CD4-positive, alpha-beta T cell (primary cell): ENCODE results near the gene ZNF444. TPM values are rescaled to one million over a fixed set of nuclear protein-coding genes. Genes with fewer than 3 reads are reported as not detected.

Experiments
- ATAC-seq: fragments of 200-7000 bp; cut with Tn5 transposase; one replicate; pipeline ENCODE4 v1.10.0; 2022; ENCODE audit warnings: mild to moderate bottlenecking; ENCODE audit not compliant: poor library complexity
- CTCF ChIA-PET: fragments of 350-600 bp; sonication (Branson Sonifier 250); formaldehyde crosslinking; loops from one replicate; lab custom pipeline; 2021; ENCODE audit warnings: antibody characterized with exemption, inconsistent platforms; lab: Charles Lee
- POLR2A ChIA-PET: fragments of 350-600 bp; sonication (Branson Sonifier 250); formaldehyde crosslinking; loops from one replicate; lab custom pipeline; 2021; ENCODE audit warnings: antibody characterized with exemption, inconsistent platforms; lab: Charles Lee
- DNase-seq, 14 experiments: peaks; one replicate each; pipeline ENCODE4 v3.0.0-alpha.2; 2013 to 2020; ENCODE audit warnings: mixed read lengths in 2 of 14
- H3K27ac ChIP-seq, 2 donors: one replicate each; pipeline versions ENCODE4 v1.5.1 to v1.7.0; 2013; ENCODE audit warnings: low read length in 2 of 2, low read depth in 1 of 2, mild to moderate bottlenecking in 1 of 2
- H3K27me3 ChIP-seq, 2 experiments: 1 replicate in 1 of 2; 2 replicates in 1 of 2; pipeline versions ENCODE4 v1.6.1 to v1.7.0; 2013; ENCODE audit warnings: low read length in 2 of 2, control low read depth in 1 of 2, mild to moderate bottlenecking in 1 of 2, moderate library complexity in 1 of 2; ENCODE audit not compliant: insufficient read depth in 2 of 2, control insufficient read depth in 1 of 2
- H3K36me3 ChIP-seq: one replicate; pipeline ENCODE4 v1.6.1; 2013; ENCODE audit warnings: low read length, control low read depth; ENCODE audit not compliant: insufficient read depth
- H3K4me1 ChIP-seq: one replicate; pipeline ENCODE4 v1.6.1; 2013; ENCODE audit warnings: low read length, control low read depth; ENCODE audit not compliant: insufficient read depth
- H3K4me3 ChIP-seq: one replicate; pipeline ENCODE4 v1.5.1; 2013; ENCODE audit warnings: mild to moderate bottlenecking, low read length, moderate library complexity
- H3K9me3 ChIP-seq, 2 experiments: 1 replicate in 1 of 2; 2 replicates in 1 of 2; pipeline versions ENCODE4 v1.6.1 to v1.7.0; 2013; ENCODE audit warnings: low read length in 2 of 2, mild to moderate bottlenecking in 2 of 2, control low read depth in 1 of 2, moderate library complexity in 1 of 2; ENCODE audit not compliant: control insufficient read depth in 1 of 2, insufficient read depth in 1 of 2
- H3K27ac Mint-ChIP-seq: one replicate; pipeline ENCODE4 v1.8.0; 2020; ENCODE audit warnings: mixed read lengths
- H3K27me3 Mint-ChIP-seq: one replicate; pipeline ENCODE4 v1.8.0; 2021; ENCODE audit warnings: mixed read lengths
- H3K36me3 Mint-ChIP-seq: one replicate; pipeline ENCODE4 v1.8.0; 2021; ENCODE audit warnings: low read depth, mixed read lengths
- H3K4me1 Mint-ChIP-seq: one replicate; pipeline ENCODE4 v1.8.0; 2021; ENCODE audit warnings: low read depth, mixed read lengths
- H3K4me3 Mint-ChIP-seq: one replicate; pipeline ENCODE4 v1.8.0; 2020; ENCODE audit warnings: mild to moderate bottlenecking, mixed read lengths
- H3K9me3 Mint-ChIP-seq: one replicate; pipeline ENCODE4 v1.8.0; 2020; ENCODE audit warnings: mixed read lengths
- intact Hi-C, 2 experiments: fragments of 100-400 bp; cut with DNase I in 1 of 2; cut with micrococcal nuclease in 1 of 2; formaldehyde crosslinking; loops; one replicate each; pipeline versions ENCODE4 v1.15.1 to v1.9.0; 2023 to 2025; cut with DNase I, micrococcal nuclease
- total RNA-seq, 174 experiments: library from RNA in 2 of 174; stranded (reverse) in 2 of 174; gene quantifications; one replicate each; pipeline ENCODE4 v1.2.3 and lab custom pipeline; 2021 to 2026
- TF ChIP-seq, protein P1 (sequence below): fragments of 200-600 bp; IDR thresholded peaks from one replicate; pipeline ENCODE4 v1.8.0; 2022; ENCODE audit warnings: antibody characterized with exemption, mild to moderate bottlenecking

The ZNF444 gene
- total RNA-seq, 2 experiments from 2014 or later, result 13.5 TPM

DNA sequence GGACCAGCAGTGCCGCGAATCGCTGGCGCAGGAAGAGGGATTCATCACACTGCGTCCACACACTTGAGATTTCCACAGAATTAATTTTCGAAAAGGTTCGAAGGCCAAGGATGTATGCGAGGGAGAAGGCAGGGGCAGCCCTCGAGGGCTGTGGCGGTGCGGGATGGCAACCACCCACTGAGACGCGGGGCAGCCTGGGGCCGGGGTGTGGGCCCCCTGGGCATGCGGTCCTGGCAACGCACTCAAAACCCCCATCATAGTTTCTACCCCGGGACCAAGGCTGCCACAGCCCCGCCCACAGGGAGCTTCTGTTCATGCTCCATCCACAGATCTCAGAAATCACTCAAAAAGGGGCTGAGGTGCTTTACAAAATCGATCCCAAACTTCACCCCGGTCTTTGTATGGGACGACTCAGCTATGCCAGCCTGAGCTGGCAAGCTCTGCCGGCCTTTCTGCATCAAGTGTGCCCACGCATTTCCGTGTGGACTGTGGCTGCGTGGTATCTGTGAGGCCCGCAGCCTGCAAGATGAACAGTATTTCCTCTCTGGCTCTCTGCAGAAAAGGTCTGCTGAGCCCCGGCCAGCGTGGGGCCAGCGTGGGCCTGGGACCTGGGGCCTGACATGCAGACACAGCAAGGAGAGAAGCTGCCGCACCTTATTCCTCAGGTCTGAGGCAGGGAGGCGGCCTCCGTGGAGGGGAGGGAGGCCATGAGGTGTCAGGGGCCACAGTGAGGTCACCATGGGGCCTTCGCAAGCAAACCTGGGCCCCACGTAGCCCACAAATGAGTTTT, 39.1 kb upstream of the ZNF444 start:
- no peak overlapping the region for H3K4me3 ChIP-seq
- TF ChIP-seq, protein P1, sequence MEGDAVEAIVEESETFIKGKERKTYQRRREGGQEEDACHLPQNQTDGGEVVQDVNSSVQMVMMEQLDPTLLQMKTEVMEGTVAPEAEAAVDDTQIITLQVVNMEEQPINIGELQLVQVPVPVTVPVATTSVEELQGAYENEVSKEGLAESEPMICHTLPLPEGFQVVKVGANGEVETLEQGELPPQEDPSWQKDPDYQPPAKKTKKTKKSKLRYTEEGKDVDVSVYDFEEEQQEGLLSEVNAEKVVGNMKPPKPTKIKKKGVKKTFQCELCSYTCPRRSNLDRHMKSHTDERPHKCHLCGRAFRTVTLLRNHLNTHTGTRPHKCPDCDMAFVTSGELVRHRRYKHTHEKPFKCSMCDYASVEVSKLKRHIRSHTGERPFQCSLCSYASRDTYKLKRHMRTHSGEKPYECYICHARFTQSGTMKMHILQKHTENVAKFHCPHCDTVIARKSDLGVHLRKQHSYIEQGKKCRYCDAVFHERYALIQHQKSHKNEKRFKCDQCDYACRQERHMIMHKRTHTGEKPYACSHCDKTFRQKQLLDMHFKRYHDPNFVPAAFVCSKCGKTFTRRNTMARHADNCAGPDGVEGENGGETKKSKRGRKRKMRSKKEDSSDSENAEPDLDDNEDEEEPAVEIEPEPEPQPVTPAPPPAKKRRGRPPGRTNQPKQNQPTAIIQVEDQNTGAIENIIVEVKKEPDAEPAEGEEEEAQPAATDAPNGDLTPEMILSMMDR, result no peak
- Mint-ChIP-seq H3K9me3 (no peaks in the 10 kb centered on the region), H3K27me3 (no peaks in the 10 kb centered on the region), H3K27ac (no peak overlapping the region), H3K4me1 (peaks cover 23% of the 10 kb centered on the region), H3K36me3 (peaks cover 25% of the 10 kb centered on the region), H3K4me3 (no peak overlapping the region)
- no peak overlapping the region for H3K27ac ChIP-seq
- peaks cover 22% of the 10 kb centered on the region for H3K4me1 ChIP-seq
- no peaks in the 10 kb centered on the region for H3K27me3 ChIP-seq
- ATAC-seq (no peak), DNase-seq (no peak)
- peaks cover 30% of the 10 kb centered on the region for H3K36me3 ChIP-seq
- POLR2A ChIA-PET, result no interaction called here
- no peaks in the 10 kb centered on the region for H3K9me3 ChIP-seq
- CTCF ChIA-PET, result interaction anchor here (1.1 kb wide), 1 partner anchor 70 kb away, joined by 3 read pairs; no protein-coding TSS in a partner anchor
- intact Hi-C loops, result no loop called here

DNA sequence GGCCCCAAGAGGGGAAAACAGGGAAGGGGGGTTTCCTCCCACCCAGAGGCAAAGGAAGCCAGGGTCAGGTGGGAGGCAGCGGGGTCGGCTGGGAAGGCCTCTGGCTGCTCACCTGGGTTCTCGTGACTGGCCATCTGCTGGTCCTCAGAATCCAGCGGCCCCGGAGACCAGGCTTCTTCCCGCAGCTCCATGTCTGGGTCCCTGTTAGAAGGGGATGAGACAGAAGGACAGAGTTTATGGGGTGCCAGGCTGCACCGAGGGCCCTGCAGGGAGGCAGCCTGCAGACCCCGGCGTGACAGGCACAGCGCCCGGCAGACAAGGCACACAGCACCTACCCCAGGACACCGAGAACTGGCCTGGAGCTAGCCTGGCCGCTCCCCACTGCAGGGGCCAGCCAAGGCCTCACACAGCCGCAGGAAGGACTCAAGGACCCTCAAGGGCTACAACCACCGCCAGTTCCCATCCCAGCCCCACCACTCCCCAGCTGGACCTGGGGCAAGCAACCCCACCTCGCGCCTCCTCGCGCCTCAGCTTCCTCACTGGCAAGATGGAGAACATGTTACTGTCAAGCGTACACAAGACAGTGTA, 38.0 kb upstream of the ZNF444 start:
- H3K27ac Mint-ChIP-seq, result no peak overlapping the region
- no peaks in the 10 kb centered on the region for H3K27me3 ChIP-seq
- DNase-seq (no peak), ATAC-seq (no peak)
- peaks cover 31% of the 10 kb centered on the region for H3K36me3 ChIP-seq
- H3K27me3 Mint-ChIP-seq, result no peaks in the 10 kb centered on the region
- peaks cover 22% of the 10 kb centered on the region for H3K36me3 Mint-ChIP-seq
- no peaks in the 10 kb centered on the region for H3K9me3 ChIP-seq
- POLR2A ChIA-PET, result no interaction called here
- TF ChIP-seq, protein P1, result no peak
- no peak overlapping the region for H3K4me3 Mint-ChIP-seq
- peaks cover 27% of the 10 kb centered on the region for H3K4me1 Mint-ChIP-seq
- H3K9me3 Mint-ChIP-seq, result no peaks in the 10 kb centered on the region
- intact Hi-C loops, result no loop called here
- H3K4me3 ChIP-seq, result no peak overlapping the region
- CTCF ChIA-PET, result no interaction called here
- H3K4me1 ChIP-seq, result peaks cover 30% of the 10 kb centered on the region
- no peak overlapping the region for H3K27ac ChIP-seq

DNA sequence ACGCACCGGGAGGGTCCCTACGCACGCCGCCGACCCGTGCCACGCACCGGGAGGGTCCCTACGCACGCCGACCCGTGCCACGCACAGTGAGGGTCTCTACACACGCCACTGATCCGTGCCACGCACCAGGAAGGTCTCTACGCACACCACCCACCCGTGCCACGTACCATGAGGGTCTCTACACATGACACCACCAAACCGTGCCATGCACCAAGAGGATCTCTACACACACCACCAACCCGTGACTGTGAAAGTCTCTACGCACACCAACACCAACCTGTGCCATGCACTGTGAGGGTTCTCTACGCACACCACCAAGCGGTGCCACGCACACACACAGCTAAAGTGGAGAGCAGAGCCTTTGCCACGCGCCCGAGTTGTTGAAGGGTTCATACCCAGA, 36.7 kb upstream of the ZNF444 start:
- TF ChIP-seq, protein P1, result no peak
- ATAC-seq (no peak), DNase-seq (no peak)
- Histone ChIP-seq H3K27me3 (no peaks in the 10 kb centered on the region), H3K36me3 (peaks cover 35% of the 10 kb centered on the region), H3K4me3 (no peak overlapping the region), H3K27ac (no peak overlapping the region), H3K9me3 (no peaks in the 10 kb centered on the region), H3K4me1 (peaks cover 41% of the 10 kb centered on the region)
- intact Hi-C loops, result no loop called here
- Mint-ChIP-seq H3K36me3 (peaks cover 18% of the 10 kb centered on the region), H3K27me3 (no peaks in the 10 kb centered on the region), H3K9me3 (no peaks in the 10 kb centered on the region), H3K27ac (no peak overlapping the region), H3K4me3 (no peak overlapping the region), H3K4me1 (peaks cover 33% of the 10 kb centered on the region)
- POLR2A ChIA-PET, result no interaction called here
- CTCF ChIA-PET, result interaction anchor here (1.0 to 1.4 kb wide), 4 partner anchors 67 to 150 kb away, joined by 3 to 8 read pairs (median 4); no protein-coding TSS in a partner anchor
